Activated naive CD4-positive, alpha-beta T cell treated with anti-CD3 and anti-CD28 coated beads, Interleukin-2, amount 50 U/mL, for 24 hours (primary cell): Measurements from ENCODE around the gene ME1.
"Not testable (repeated sequence)": the region's sequence is repeated elsewhere in the genome, so short reads cannot be mapped to it uniquely, and the experiment has no call there.

ENCODE experiments used
- H3K27ac Mint-ChIP-seq: one replicate; pipeline ENCODE4 v1.8.0; 2021; ENCODE audit warnings: mild to moderate bottlenecking, mixed read lengths
- H3K27me3 Mint-ChIP-seq: one replicate; pipeline ENCODE4 v1.8.0; 2021; ENCODE audit warnings: mixed read lengths
- H3K36me3 Mint-ChIP-seq: one replicate; pipeline ENCODE4 v1.8.0; 2021; ENCODE audit warnings: mixed read lengths
- H3K4me1 Mint-ChIP-seq: one replicate; pipeline ENCODE4 v1.8.0; 2021; ENCODE audit warnings: mixed read lengths
- H3K4me3 Mint-ChIP-seq: one replicate; pipeline ENCODE4 v1.8.0; 2021; ENCODE audit warnings: mild to moderate bottlenecking, mixed read lengths
- H3K9me3 Mint-ChIP-seq: one replicate; pipeline ENCODE4 v1.8.0; 2021; ENCODE audit warnings: mixed read lengths

Gene ME1

DNA sequence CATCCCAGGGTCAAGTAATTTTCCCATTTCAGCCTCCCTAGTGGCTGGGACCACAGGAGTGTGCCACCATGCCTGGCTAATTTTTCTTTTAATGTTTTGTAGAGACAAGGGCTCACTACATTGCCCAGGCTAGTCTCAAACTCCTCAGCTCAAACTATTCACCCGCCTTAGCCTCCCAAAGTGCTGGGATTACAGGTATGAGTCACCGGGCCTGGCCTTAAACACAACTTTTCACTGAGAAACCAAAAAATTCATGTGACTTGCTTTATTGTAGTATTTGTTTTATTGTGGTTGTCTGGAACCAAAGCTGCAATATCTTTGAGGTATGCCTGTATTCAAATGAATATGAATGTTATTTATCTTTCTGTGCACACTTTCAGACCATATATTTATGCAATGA, 165.5 kb downstream of the ME1 start:
- Mint-ChIP-seq H3K4me3 (no peak overlapping the region), H3K9me3 (no peaks in the 10 kb centered on the region), H3K36me3 (no peaks in the 10 kb centered on the region), H3K27ac (no peak overlapping the region), H3K4me1 (no peaks in the 10 kb centered on the region), H3K27me3 (peaks cover 4% of the 10 kb centered on the region)

DNA sequence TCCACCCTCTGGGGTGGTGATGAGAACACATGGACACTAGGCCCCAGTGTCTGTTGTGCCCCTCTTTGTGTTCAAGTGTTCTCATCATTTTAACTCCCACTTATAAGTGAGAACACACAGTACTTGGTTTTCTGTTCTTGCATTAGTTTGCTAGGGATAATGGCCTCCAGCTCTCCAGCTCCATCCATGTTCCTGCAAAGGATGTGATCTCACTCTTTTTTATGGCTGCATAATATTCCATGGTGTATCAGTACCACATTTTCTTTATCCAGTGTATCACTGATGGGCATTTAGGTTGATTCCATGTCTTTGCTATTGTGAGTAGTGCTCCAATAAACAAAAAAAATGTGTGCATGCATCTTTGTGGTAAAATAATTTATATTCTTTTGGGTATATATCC, 170.3 kb downstream of the ME1 start:
- Mint-ChIP-seq H3K4me1 (no peaks in the 10 kb centered on the region), H3K27ac (no peak overlapping the region), H3K9me3 (no peaks in the 10 kb centered on the region), H3K27me3 (peaks cover 4% of the 10 kb centered on the region), H3K4me3 (no peak overlapping the region), H3K36me3 (no peaks in the 10 kb centered on the region)

DNA sequence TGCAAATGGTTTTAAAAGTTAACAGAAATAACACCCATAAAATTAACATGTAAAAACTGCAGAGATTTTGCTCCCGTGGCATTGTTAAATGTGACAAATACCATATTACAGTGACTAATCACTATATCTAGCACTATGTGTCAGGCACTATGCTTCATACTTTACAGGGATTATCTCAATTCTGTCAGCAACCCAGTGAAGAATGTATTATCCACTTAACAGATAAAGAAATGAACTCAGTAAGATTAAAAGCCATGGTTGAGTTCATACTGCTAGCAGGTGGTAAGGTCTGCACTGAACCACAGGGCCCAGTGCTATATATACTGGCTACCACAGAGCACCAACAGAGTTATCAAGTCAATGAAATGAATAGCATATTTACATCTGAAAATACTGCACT, 172.3 kb downstream of the ME1 start:
- Mint-ChIP-seq H3K27ac (no peak overlapping the region), H3K27me3 (peaks cover 4% of the 10 kb centered on the region), H3K4me1 (no peaks in the 10 kb centered on the region), H3K9me3 (no peaks in the 10 kb centered on the region), H3K36me3 (no peaks in the 10 kb centered on the region), H3K4me3 (no peak overlapping the region)

DNA sequence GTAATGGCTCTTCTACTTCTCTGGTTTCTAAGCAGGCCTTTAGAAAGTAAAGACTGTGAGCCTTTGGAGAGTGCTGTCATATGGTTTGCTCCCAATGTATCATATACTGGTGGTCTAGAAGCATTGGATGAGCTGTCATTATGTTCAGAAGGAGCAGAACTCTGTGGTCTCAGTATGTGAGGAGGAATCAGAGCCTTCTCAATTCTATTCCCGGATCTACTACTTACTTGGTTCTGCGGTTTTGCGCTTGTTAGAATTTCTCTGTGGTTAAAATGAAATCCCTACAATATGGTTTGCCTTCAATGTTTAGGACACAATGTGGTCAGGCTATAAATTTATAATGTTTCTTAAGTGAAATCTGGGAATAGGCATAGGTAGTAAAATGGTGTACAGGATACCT, 173.1 kb downstream of the ME1 start:
- Mint-ChIP-seq H3K27ac (no peak overlapping the region), H3K36me3 (no peaks in the 10 kb centered on the region), H3K4me1 (no peaks in the 10 kb centered on the region), H3K4me3 (no peak overlapping the region), H3K9me3 (no peaks in the 10 kb centered on the region), H3K27me3 (peaks cover 4% of the 10 kb centered on the region)

DNA sequence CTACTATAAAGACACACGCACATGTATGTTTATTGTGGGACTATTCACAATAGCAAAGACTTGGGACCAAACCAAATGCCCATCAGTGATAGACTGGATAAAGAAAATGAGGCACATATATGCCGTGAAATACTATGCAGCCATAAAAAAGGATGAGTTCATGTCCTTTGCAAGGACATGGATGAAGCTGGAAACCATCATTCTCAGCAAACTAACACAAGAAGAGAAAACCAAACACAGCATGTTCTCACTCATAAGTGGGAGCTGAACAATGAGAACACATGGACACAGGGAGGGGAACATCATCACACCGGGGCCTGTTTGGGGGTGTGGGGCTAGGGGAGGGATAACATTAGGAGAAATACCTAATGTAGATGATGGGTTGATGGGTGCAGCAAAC, 174.1 kb downstream of the ME1 start:
- H3K9me3 Mint-ChIP-seq, H3K27ac Mint-ChIP-seq, H3K4me1 Mint-ChIP-seq, H3K36me3 Mint-ChIP-seq, H3K4me3 Mint-ChIP-seq, H3K27me3 Mint-ChIP-seq: not testable (repeated sequence)

DNA sequence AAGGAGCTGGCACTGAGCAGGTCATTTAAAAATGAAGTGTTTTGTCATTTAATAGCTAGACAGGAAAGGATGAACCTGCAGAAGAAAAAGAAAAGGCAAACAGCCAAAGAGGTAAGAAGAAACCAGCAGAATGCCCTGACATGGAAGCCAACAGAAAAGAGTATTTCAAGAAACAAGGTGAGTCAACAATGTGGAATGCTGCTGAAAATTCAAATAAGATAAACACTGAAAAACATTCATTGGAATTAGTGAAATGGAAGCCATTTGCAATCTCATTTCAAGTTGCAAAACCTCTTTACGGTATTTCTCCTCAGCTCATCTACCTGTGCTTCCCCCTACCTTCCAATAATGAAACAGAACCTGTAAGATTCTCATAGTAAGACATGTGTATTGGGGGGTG, 178.1 kb downstream of the ME1 start:
- peaks cover 5% of the 10 kb centered on the region for H3K27me3 Mint-ChIP-seq
- H3K4me3 Mint-ChIP-seq = no peak overlapping the region
- H3K9me3 Mint-ChIP-seq = no peaks in the 10 kb centered on the region
- H3K4me1 Mint-ChIP-seq = no peaks in the 10 kb centered on the region
- H3K27ac Mint-ChIP-seq = no peak overlapping the region
- no peaks in the 10 kb centered on the region for H3K36me3 Mint-ChIP-seq

DNA sequence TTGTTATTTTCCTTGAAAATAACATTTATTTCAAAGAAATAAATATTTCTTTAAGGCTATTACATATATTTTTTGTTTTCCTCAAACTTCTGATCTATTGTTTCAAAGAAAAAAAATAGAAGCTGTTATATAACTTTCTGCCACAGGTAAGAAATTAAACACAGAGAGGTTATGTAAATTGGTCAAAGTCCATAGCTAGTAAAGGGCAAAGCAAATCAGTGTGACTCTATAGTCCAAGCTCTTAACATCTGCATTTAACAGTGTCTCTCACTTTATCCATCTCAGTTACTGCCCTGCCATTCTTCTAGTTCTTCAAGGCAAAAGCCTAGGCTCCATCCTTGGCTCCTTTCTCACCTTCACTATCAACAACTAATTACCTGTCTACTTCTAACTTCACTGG, 180.6 kb downstream of the ME1 start:
- H3K4me1 Mint-ChIP-seq = no peaks in the 10 kb centered on the region
- H3K27ac Mint-ChIP-seq = no peak overlapping the region
- H3K27me3 Mint-ChIP-seq = peaks cover 5% of the 10 kb centered on the region
- H3K9me3 Mint-ChIP-seq = no peaks in the 10 kb centered on the region
- H3K4me3 Mint-ChIP-seq = no peak overlapping the region
- no peaks in the 10 kb centered on the region for H3K36me3 Mint-ChIP-seq

DNA sequence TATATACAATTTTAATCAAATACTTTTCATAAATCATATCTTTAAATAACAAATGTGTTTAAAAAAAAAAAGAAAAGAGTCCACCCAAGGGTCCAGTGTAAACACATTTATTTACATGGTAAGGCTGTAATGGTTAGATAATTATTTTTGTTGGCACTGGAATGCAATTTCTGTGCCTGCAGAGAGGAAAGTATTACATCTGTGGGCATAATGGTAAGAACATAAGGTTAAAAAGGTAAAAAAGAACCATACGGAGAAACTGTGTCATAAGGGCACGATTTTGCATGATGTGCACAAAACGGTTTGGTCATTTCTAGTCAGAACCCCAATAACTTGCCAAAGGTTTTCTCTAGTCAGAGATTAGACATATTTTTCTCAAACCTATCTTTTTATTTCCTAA, 183.4 kb downstream of the ME1 start:
- Mint-ChIP-seq H3K9me3 (no peaks in the 10 kb centered on the region), H3K27ac (no peak overlapping the region), H3K4me1 (no peaks in the 10 kb centered on the region), H3K4me3 (no peak overlapping the region), H3K27me3 (peaks cover 5% of the 10 kb centered on the region), H3K36me3 (no peaks in the 10 kb centered on the region)

DNA sequence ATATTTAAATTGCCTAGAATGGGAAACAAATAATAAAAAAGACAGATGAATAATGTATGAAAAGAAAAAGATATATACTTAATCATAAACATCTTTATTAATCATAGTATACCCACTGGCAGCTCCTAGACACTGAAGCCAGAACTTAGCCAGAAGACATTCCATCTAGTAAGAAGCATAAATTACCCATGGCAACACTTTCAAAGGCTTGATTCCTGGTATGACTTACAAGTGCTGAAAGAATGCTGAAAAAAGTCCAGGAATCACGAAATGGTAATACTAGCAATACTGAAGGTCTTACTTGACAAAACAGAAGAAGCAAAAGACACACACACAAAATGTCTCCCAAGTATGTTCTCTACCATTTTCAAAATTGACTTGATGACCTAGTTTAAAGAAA, 199.7 kb downstream of the ME1 start:
- Mint-ChIP-seq H3K4me1 (no peaks in the 10 kb centered on the region), H3K27me3 (peaks cover 12% of the 10 kb centered on the region), H3K4me3 (no peak overlapping the region), H3K36me3 (no peaks in the 10 kb centered on the region), H3K9me3 (no peaks in the 10 kb centered on the region), H3K27ac (no peak overlapping the region)

DNA sequence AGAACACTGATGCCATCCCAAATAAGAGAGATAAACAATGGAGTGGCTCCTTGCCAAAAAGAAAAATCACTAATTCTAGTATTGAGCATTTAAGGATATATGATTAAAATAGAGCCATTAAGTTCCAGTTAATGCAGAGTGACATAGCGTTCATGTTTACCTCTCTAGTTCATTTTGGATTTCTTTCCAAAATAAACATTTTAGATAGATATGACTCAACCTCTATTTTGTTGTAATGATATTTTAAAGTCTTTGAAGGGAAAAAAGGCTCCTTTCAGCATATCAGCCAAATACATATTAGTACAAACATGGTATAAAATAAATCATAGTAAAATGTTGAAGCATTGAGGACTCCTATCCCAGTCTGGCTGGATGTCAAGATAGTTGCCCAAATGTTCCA, 204.3 kb downstream of the ME1 start:
- no peaks in the 10 kb centered on the region for H3K27me3 Mint-ChIP-seq
- H3K36me3 Mint-ChIP-seq = no peaks in the 10 kb centered on the region
- no peak overlapping the region for H3K27ac Mint-ChIP-seq
- H3K4me1 Mint-ChIP-seq = no peaks in the 10 kb centered on the region
- no peaks in the 10 kb centered on the region for H3K9me3 Mint-ChIP-seq
- no peak overlapping the region for H3K4me3 Mint-ChIP-seq

DNA sequence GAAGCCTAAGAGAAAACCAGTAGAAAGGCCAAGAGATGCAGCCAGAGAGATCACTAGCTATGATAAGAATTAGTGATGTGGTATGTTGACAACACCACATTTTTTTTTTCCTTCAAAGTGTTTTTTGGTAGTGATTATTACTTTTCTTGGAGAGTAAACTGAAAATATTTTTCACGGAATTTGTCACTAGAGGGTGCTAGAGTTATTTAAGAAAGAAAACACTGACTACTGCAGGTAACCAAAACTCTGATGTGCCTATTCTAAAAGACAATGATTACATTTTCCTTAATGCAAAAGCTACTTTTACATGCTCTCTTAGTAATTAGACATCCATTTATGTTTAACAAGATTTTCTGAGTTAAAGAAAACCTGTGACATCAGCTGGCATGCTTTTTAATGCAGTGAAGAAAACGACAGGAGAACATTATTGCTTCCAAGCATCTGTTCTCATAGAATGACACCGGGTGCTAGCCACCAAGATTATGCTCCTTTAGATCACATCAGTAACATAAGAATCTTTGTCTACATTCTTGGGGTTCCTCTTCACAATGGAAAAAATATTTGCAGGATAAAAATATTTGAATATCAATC, 208.9 kb downstream of the ME1 start:
- Mint-ChIP-seq H3K27me3 (no peaks in the 10 kb centered on the region), H3K36me3 (no peaks in the 10 kb centered on the region), H3K4me1 (no peaks in the 10 kb centered on the region), H3K4me3 (no peak overlapping the region), H3K27ac (no peak overlapping the region), H3K9me3 (no peaks in the 10 kb centered on the region)

DNA sequence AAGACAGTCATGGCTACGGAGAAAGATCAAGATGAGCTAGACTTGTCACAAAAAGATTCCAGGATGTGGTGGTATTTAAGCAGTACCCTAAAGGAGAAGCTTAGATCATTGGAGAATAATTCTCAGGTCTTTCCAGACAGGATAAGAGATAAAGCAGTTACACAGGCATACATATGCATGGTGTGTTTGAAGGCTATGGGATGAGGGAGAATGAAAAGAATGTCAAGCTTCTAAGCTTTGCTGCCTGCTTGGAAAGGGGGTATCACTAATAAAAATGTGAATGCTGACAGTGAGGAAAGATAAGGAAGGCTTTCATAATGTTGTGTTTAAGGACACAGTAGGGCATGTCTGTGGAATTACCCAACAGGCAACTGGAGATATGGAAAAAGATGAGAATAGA, 209.6 kb downstream of the ME1 start:
- Mint-ChIP-seq H3K9me3 (no peaks in the 10 kb centered on the region), H3K36me3 (no peaks in the 10 kb centered on the region), H3K4me3 (no peak overlapping the region), H3K27ac (no peak overlapping the region), H3K4me1 (no peaks in the 10 kb centered on the region), H3K27me3 (no peaks in the 10 kb centered on the region)

DNA sequence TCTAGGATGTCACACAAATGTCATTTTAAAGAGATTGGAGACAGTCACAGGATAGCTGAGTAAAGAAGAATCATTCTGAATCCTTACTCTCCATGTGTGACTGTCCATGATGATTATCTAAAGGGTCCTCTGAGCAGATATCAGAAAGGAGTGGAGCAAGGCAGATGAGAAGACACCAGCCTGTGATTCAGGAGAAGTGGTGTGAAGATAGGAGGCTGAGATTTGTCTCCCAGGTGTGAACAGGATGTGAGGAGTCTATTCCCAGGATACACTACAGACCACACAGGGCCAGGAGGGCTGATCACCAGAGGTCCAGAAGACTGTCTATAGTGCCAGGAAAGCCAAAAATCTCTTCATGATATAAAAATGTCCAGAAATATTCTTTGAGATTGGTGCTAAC, 210.7 kb downstream of the ME1 start:
- H3K4me3 Mint-ChIP-seq = no peak overlapping the region
- H3K27me3 Mint-ChIP-seq = no peaks in the 10 kb centered on the region
- H3K27ac Mint-ChIP-seq = no peak overlapping the region
- H3K36me3 Mint-ChIP-seq = no peaks in the 10 kb centered on the region
- H3K9me3 Mint-ChIP-seq = no peaks in the 10 kb centered on the region
- H3K4me1 Mint-ChIP-seq = no peaks in the 10 kb centered on the region

DNA sequence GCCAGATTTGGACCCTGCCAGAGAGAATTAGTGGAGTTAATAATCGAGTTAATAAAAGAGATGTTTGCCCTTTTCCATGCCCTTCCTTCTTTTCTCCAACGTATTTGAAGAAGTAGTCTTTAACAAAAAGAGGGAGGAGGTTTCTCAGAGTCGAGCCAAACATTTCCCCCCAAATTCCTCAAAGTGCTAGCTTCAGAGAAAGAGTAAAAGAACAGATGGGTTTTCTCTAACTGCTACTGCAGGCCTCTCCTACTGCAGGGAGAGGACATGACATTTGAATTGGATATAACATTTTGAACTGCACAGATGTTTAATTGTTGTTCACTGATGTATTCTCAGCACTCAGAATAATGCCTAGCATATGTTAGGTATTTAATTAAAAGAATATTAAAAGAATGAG, 212.2 kb downstream of the ME1 start:
- no peak overlapping the region for H3K27ac Mint-ChIP-seq
- no peak overlapping the region for H3K4me3 Mint-ChIP-seq
- no peaks in the 10 kb centered on the region for H3K36me3 Mint-ChIP-seq
- H3K9me3 Mint-ChIP-seq = no peaks in the 10 kb centered on the region
- no peaks in the 10 kb centered on the region for H3K27me3 Mint-ChIP-seq
- no peaks in the 10 kb centered on the region for H3K4me1 Mint-ChIP-seq

DNA sequence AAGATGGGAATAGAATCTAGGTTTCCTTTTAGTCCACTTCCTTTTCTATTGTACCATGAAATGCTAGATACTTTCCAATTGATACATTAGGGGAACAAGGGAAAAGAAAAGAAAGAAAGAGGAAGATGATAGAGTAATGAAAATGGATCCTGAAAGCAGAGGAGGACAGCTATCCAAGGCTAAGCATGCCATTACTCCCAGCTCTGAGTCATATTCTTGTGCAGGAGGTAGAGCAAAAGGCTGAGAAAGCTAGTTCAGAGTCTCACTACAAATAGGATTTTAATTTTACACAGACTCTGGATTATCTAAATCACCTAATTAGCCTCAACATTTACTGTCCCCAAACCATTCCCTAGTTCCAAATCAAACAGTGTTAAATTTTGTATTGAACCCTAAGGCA, 214.0 kb downstream of the ME1 start:
- no peak overlapping the region for H3K27ac Mint-ChIP-seq
- no peak overlapping the region for H3K4me3 Mint-ChIP-seq
- H3K27me3 Mint-ChIP-seq = peaks cover 5% of the 10 kb centered on the region
- H3K36me3 Mint-ChIP-seq = no peaks in the 10 kb centered on the region
- H3K4me1 Mint-ChIP-seq = no peaks in the 10 kb centered on the region
- no peaks in the 10 kb centered on the region for H3K9me3 Mint-ChIP-seq

DNA sequence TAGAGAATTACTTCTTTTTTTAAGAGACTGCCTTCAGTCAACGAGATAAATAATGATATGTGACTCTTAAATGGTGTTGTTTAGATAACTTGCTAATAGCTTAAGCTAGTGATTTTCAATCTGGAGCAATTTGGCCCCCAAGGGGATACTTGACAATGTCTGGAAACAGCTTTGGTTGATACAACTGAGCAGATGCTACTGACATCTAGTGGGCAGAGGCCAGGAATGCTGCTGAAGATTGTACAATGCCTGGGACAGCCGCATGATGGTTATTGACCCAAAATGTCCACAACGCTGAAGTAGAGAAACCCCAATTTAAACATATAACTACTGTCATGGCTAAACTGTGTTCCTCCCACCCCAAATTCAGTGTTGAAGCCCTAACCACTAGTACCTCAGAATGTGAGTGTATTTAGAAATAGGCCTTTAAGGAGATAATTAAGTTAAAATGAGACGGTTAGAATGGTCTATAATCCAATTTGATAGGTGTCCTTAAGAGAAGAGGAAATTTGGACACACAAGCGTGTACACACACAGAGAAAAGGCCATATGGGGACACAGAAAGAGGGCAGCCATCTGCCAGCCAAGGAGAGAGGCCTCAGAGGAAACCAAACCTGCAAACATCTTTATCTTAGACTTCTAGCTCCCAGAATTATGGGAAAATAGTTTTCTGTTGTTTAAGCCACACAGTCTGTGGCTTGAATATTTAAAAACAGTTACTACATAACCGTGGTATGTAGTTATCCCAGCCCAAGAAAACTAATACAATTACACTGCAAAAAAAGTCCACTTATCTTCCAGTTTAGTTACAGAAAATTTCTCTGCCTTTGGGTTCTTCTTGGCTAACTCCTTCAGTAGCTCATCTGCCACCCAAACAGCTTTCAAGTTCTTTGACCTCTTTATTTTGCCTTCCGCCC, 215.5 kb downstream of the ME1 start:
- no peak overlapping the region for H3K27ac Mint-ChIP-seq
- H3K4me1 Mint-ChIP-seq = no peaks in the 10 kb centered on the region
- H3K27me3 Mint-ChIP-seq = peaks cover 7% of the 10 kb centered on the region
- no peaks in the 10 kb centered on the region for H3K36me3 Mint-ChIP-seq
- no peak overlapping the region for H3K4me3 Mint-ChIP-seq
- H3K9me3 Mint-ChIP-seq = no peaks in the 10 kb centered on the region

DNA sequence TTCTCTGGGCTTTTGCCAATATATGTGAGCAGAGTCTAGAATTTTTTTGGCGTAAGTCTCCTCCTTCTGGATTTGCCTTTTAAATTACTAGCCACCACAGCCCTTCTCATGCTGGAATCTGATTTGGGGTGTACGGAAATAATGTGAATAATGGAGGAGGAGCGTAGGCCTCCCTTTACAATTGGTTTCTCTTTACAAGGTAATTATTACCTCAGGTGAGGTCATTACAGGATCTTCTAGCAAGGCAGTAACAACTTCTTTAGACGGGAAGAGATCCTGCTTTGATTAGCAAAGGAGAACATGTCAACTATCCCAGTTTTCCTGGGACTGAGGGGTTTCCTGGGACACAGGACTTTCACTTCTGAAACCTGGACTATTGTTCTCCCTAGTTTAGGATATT, 228.8 kb downstream of the ME1 start:
- Mint-ChIP-seq H3K27me3 (peaks cover 3% of the 10 kb centered on the region), H3K9me3 (no peaks in the 10 kb centered on the region), H3K27ac (no peak overlapping the region), H3K36me3 (peaks cover 2% of the 10 kb centered on the region), H3K4me1 (no peaks in the 10 kb centered on the region), H3K4me3 (no peak overlapping the region)
